ENCODE data around the gene EIF2AK2.

DNA sequence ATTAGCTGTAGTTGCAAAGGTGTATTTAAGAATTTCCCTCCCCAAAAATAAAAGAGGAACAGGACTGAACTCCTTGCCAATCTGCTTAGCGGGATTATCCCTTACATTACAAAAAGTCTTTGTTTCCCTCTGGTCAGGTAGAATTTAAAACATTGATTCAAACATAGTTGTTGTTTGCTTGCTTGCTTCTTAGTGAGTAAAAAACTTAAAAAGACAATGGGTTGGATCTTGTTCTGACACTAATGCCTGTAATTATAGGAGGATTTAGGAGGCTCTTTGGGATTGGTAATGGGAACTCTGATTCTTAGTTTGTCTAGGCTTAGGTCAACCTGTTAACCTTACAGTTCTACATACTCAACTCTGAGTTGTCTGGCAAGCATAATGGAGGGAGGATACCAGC, 35.8 kb upstream of the EIF2AK2 start:
- TF ChIP-seq, protein P1, sequence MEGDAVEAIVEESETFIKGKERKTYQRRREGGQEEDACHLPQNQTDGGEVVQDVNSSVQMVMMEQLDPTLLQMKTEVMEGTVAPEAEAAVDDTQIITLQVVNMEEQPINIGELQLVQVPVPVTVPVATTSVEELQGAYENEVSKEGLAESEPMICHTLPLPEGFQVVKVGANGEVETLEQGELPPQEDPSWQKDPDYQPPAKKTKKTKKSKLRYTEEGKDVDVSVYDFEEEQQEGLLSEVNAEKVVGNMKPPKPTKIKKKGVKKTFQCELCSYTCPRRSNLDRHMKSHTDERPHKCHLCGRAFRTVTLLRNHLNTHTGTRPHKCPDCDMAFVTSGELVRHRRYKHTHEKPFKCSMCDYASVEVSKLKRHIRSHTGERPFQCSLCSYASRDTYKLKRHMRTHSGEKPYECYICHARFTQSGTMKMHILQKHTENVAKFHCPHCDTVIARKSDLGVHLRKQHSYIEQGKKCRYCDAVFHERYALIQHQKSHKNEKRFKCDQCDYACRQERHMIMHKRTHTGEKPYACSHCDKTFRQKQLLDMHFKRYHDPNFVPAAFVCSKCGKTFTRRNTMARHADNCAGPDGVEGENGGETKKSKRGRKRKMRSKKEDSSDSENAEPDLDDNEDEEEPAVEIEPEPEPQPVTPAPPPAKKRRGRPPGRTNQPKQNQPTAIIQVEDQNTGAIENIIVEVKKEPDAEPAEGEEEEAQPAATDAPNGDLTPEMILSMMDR (IDR thresholded peaks at IDR 0.05; ENCODE audit: borderline replicate concordance, extremely low read depth, low read length, poor library complexity, severe bottlenecking): no peak
- no peak for TF ChIP-seq EZH2 (IDR thresholded peaks at IDR 0.05; ENCODE audit: borderline replicate concordance, low read depth, low read length, severe bottlenecking)

Measured in DND-41 (cell line).